BE2C (cell line): ENCODE results near the gene ADAMTS14.
"Not testable (repeated sequence)": the region's sequence is repeated elsewhere in the genome, so short reads cannot be mapped to it uniquely, and the experiment has no call there.

ENCODE experiments used
- DNase-seq: peaks from one replicate; pipeline ENCODE4 v3.0.0-alpha.2; 2020
- H3K27me3 ChIP-seq: fragments of 250-450 bp; sonication (Bioruptor Pico); 2 replicates; pipeline ENCODE4 v1.5.1; 2020; ENCODE audit warnings: mild to moderate bottlenecking
- H3K36me3 ChIP-seq: fragments of 250-450 bp; sonication (Bioruptor Pico); 2 replicates; pipeline ENCODE4 v1.5.1; 2020; ENCODE audit warnings: mild to moderate bottlenecking
- H3K4me1 ChIP-seq: fragments of 250-450 bp; sonication (Bioruptor Pico); 2 replicates; pipeline ENCODE4 v1.5.1; 2020
- H3K4me3 ChIP-seq: 2 replicates; pipeline ENCODE4 v1.5.1; 2011; ENCODE audit warnings: low read depth, low read length
- H3K9me3 ChIP-seq: fragments of 250-450 bp; sonication (Bioruptor Pico); 2 replicates; pipeline ENCODE4 v1.5.1; 2020
- CTCF ChIP-seq: IDR thresholded peaks from 2 replicates; pipeline ENCODE4 v1.5.1; 2012; ENCODE audit warnings: mild to moderate bottlenecking, low read depth, low read length

The ADAMTS14 gene

GRCh38 chr10:70634011-70634410, 38.3 kb upstream of the ADAMTS14 start:
- Histone ChIP-seq H3K9me3 (no peaks in the 10 kb centered on the region), H3K4me3 (no peak overlapping the region), H3K27me3 (no peaks in the 10 kb centered on the region), H3K36me3 (no peaks in the 10 kb centered on the region), H3K4me1 (no peaks in the 10 kb centered on the region)
- DNase-seq: no peak
- no peak for TF ChIP-seq CTCF

DNA sequence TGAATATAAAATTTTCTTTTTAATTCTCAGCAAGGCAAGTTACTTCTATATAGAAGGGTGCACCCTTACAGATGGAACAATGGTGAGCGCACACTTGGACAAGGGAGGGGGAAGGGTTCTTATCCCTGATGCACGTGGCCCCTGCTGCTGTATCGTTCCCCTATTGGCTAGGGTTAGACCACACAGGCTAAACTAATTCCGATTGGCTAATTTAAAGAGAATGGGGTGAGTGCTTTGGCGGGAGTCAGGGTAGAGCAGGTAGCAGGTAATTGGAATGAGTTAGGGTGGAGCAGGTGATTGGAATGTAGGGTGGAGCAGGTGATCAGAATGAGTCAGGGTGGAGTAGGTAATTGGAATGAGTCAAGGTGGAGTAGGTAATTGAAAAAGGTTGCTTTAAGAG, 37.8 kb upstream of the ADAMTS14 start:
- not testable (repeated sequence) for H3K4me3 ChIP-seq, H3K27me3 ChIP-seq, H3K4me1 ChIP-seq, H3K9me3 ChIP-seq, H3K36me3 ChIP-seq, DNase-seq

DNA sequence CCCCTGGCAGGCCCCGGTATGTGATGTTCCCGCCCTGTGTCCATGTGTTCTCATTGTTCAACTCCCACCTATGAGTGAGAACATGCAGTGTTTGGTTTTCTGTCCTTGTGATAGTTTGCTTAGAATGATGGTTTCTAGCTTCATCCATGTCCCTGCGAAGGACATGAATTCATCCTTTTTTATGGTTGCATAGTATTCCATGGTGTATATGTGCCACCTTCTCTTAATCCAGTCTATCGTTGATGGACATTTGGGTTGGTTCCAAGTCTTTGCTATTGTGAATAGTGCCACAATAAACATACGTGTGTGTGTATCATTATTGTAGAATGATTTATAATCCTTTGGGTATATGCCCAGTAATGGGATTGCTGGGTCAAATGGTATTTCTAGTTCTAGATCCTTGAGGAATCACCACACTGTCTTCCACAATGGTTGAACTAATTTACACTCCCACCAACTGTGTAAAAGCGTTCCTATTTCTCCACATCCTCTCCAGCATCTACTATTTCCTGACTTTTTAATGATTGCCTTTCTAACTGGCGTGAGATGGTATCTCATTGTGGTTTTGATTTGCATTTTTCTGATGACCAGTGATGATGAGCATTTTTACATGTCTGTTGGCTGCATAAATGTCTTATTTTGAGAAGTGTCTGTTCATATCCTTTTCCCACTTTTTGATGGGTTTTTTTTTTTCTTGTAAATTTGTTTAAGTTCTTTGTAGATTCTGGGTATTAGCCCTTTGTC, 32.5 kb upstream of the ADAMTS14 start:
- not testable (repeated sequence) for H3K4me3 ChIP-seq, DNase-seq, H3K4me1 ChIP-seq, H3K27me3 ChIP-seq, H3K9me3 ChIP-seq, H3K36me3 ChIP-seq

GRCh38 chr10:70643272-70643671, 29.0 kb upstream of the ADAMTS14 start:
- not testable (repeated sequence) for H3K4me1 ChIP-seq, H3K4me3 ChIP-seq, DNase-seq, H3K27me3 ChIP-seq, H3K36me3 ChIP-seq, H3K9me3 ChIP-seq

GRCh38 chr10:70644959-70645358, 27.3 kb upstream of the ADAMTS14 start:
- not testable (repeated sequence) for H3K4me3 ChIP-seq

GRCh38 chr10:70647086-70647485, 25.2 kb upstream of the ADAMTS14 start:
- Histone ChIP-seq H3K4me3 (no peak overlapping the region), H3K36me3 (no peaks in the 10 kb centered on the region), H3K4me1 (no peaks in the 10 kb centered on the region; the same call in 1 of the 2 replicates), H3K9me3 (no peaks in the 10 kb centered on the region), H3K27me3 (no peaks in the 10 kb centered on the region)
- TF ChIP-seq CTCF: no peak
- DNase-seq: no peak

More at GRCh38 chr10:70644959-70645358, 27.3 kb upstream of the ADAMTS14 start:
- not testable (repeated sequence) for H3K4me1 ChIP-seq, H3K36me3 ChIP-seq, H3K9me3 ChIP-seq, DNase-seq, H3K27me3 ChIP-seq

- H3K36me3 ChIP-seq: no peaks in the 10 kb centered on the region
- H3K4me3 ChIP-seq: no peak overlapping the region
- H3K9me3 ChIP-seq: no peaks in the 10 kb centered on the region
- no peaks in the 10 kb centered on the region for H3K27me3 ChIP-seq
- DNase-seq: no peak
- no peak for TF ChIP-seq CTCF
- peaks cover 3% of the 10 kb centered on the region for H3K4me1 ChIP-seq
Observed at GRCh38 chr10:70648427-70648826, 23.9 kb upstream of the ADAMTS14 start.

- no peaks in the 10 kb centered on the region for H3K9me3 ChIP-seq
- H3K27me3 ChIP-seq: no peaks in the 10 kb centered on the region
- H3K36me3 ChIP-seq: no peaks in the 10 kb centered on the region
- H3K4me3 ChIP-seq: no peak overlapping the region
- peaks cover 3% of the 10 kb centered on the region for H3K4me1 ChIP-seq
- no peak for TF ChIP-seq CTCF
- DNase-seq: peak; percentile 36
Observed at GRCh38 chr10:70649526-70649925, 22.8 kb upstream of the ADAMTS14 start.
